H1 (cell line): ENCODE results near the gene CSF2. TPM values are rescaled to one million over a fixed set of nuclear protein-coding genes. Genes with fewer than 3 reads are reported as not detected.

Experiments
- CTCF ChIA-PET: fragments of 300-600 bp; sonication (Branson Sonifier 250); formaldehyde crosslinking; loops from one replicate; lab custom pipeline; 2021; ENCODE audit not compliant: partially characterized antibody; lab: Charles Lee
- POLR2A ChIA-PET: fragments of 300-600 bp; sonication (Branson Sonifier 250); formaldehyde crosslinking; loops from one replicate; lab custom pipeline; 2021; ENCODE audit warnings: inconsistent platforms; ENCODE audit not compliant: partially characterized antibody; lab: Charles Lee
- DNase-seq, 2 experiments: peaks; one replicate each; pipeline versions ENCODE4 v3.0.0 to v3.0.0-alpha.2; 2010 to 2022; ENCODE audit warnings: low spot score in 2 of 2, low read depth in 1 of 2, mixed read lengths in 1 of 2
- FAIRE-seq: peaks from 2 replicates; lab custom pipeline; 2011; peaks lifted over from hg19 to GRCh38; lab: Jason Lieb, UNC
- H2AFZ ChIP-seq: 2 replicates; pipeline ENCODE4 v1.8.1; 2012; ENCODE audit warnings: low read length, inconsistent platforms
- H2AK5ac ChIP-seq: 2 replicates; pipeline ENCODE4 v1.6.1; 2013; ENCODE audit warnings: low read depth, low read length
- H2BK120ac ChIP-seq: replicated peaks from 2 replicates; pipeline ENCODE3; 2013; ENCODE audit warnings: low read depth, low read length, inconsistent platforms
- H2BK12ac ChIP-seq: 2 replicates; pipeline ENCODE4 v1.6.1; 2013; ENCODE audit warnings: low read depth, low read length
- H2BK15ac ChIP-seq: 2 replicates; pipeline ENCODE4 v1.6.1; 2013; ENCODE audit warnings: low read length
- H2BK20ac ChIP-seq: 2 replicates; pipeline ENCODE4 v1.6.1; 2013; ENCODE audit warnings: low read length
- H2BK5ac ChIP-seq: 2 replicates; pipeline ENCODE4 v1.6.1; 2013; ENCODE audit warnings: low read depth, low read length
- H3K14ac ChIP-seq: 2 replicates; pipeline ENCODE4 v1.6.1; 2013; ENCODE audit warnings: inconsistent platforms; ENCODE audit not compliant: insufficient read length
- H3K18ac ChIP-seq: 2 replicates; pipeline ENCODE4 v1.6.1; 2013; ENCODE audit warnings: low read length; ENCODE audit errors: extremely low read depth
- H3K23ac ChIP-seq: 2 replicates; pipeline ENCODE4 v1.6.1; 2013; ENCODE audit warnings: inconsistent platforms; ENCODE audit not compliant: insufficient read length
- H3K23me2 ChIP-seq: 2 replicates; pipeline ENCODE4 v1.6.1; 2013; ENCODE audit warnings: low read depth, low read length
- H3K27ac ChIP-seq: 2 replicates; pipeline ENCODE4 v1.6.1; 2011; ENCODE audit warnings: low read depth, low read length, inconsistent platforms
- H3K27me3 ChIP-seq, 4 experiments: replicated peaks in 1 of 4; 1 replicate in 1 of 4; 2 replicates in 3 of 4; pipeline versions ENCODE4 v1.6.1 to v1.8.1; 2011 to 2013; ENCODE audit warnings: low read length in 3 of 4, mild to moderate bottlenecking in 3 of 4, inconsistent platforms in 2 of 4, mixed read lengths in 2 of 4, moderate library complexity in 1 of 4; ENCODE audit not compliant: control insufficient read depth in 3 of 4, insufficient read depth in 3 of 4; ENCODE audit errors: extremely low read depth in 1 of 4
- H3K36me3 ChIP-seq, 4 experiments: 2 replicates each; pipeline versions ENCODE4 v1.6.1 to v1.8.1; 2011 to 2013; ENCODE audit warnings: mild to moderate bottlenecking in 4 of 4, low read length in 3 of 4, moderate library complexity in 2 of 4, control low read depth in 1 of 4, inconsistent platforms in 1 of 4; ENCODE audit not compliant: insufficient read depth in 4 of 4, control insufficient read depth in 2 of 4
- H3K4ac ChIP-seq: replicated peaks from 2 replicates; pipeline ENCODE3; 2013; ENCODE audit warnings: low read length, low read depth, mixed read lengths, inconsistent platforms; ENCODE audit not compliant: insufficient read length
- H3K4me1 ChIP-seq, 4 experiments: replicated peaks in 1 of 4; 1 replicate in 1 of 4; 2 replicates in 3 of 4; pipeline versions ENCODE4 v1.6.1 to v1.8.1; 2011 to 2013; ENCODE audit warnings: low read length in 3 of 4, inconsistent platforms in 2 of 4, mixed read lengths in 1 of 4; ENCODE audit not compliant: insufficient read depth in 4 of 4, control insufficient read depth in 3 of 4
- H3K4me2 ChIP-seq, 2 experiments: 2 replicates each; pipeline versions ENCODE4 v1.6.1 to v1.8.1; 2011 to 2013; ENCODE audit warnings: low read depth in 2 of 2, low read length in 2 of 2, control low read depth in 1 of 2, inconsistent platforms in 1 of 2, mild to moderate bottlenecking in 1 of 2; ENCODE audit not compliant: insufficient read depth in 1 of 2
- H3K4me3 ChIP-seq, 4 experiments: fragments of 200-600, 300-600 bp in 1 of 4; sonication (generic), shearing (Covaris generic), sonication (Bioruptor Twin) in 1 of 4; 2 replicates each; pipeline versions ENCODE4 v1.5.1 to v1.8.1; 2011 to 2016; ENCODE audit warnings: low read length in 4 of 4, low read depth in 3 of 4, control low read depth in 2 of 4, inconsistent platforms in 2 of 4, mild to moderate bottlenecking in 2 of 4, mixed read lengths in 1 of 4, moderate library complexity in 1 of 4; ENCODE audit not compliant: insufficient read depth in 2 of 4; ENCODE audit errors: extremely low read depth in 1 of 4
- H3K56ac ChIP-seq: replicated peaks from 2 replicates; pipeline ENCODE3; 2013; ENCODE audit warnings: low read depth, mild to moderate bottlenecking, mixed read lengths, low read length, inconsistent platforms; ENCODE audit not compliant: insufficient read length
- H3K79me1 ChIP-seq: 2 replicates; pipeline ENCODE4 v1.6.1; 2013; ENCODE audit warnings: low read depth, low read length, control low read depth
- H3K79me2 ChIP-seq, 2 experiments: 2 replicates each; pipeline versions ENCODE4 v1.6.1 to v1.8.1; 2012 to 2013; ENCODE audit warnings: low read length in 2 of 2, mild to moderate bottlenecking in 2 of 2, inconsistent platforms in 1 of 2; ENCODE audit not compliant: insufficient read depth in 2 of 2, control insufficient read depth in 1 of 2
- H3K9ac ChIP-seq, 4 experiments: replicated peaks in 1 of 4; 1 replicate in 1 of 4; 2 replicates in 3 of 4; pipeline versions ENCODE4 v1.6.1 to v1.8.1; 2011 to 2013; ENCODE audit warnings: low read depth in 3 of 4, low read length in 3 of 4, control low read depth in 2 of 4, mild to moderate bottlenecking in 2 of 4, moderate library complexity in 2 of 4, inconsistent platforms in 1 of 4; ENCODE audit errors: extremely low read depth in 1 of 4
- H3K9me3 ChIP-seq, 2 experiments: 2 replicates each; pipeline versions ENCODE4 v1.6.1 to v1.8.1; 2012 to 2013; ENCODE audit warnings: mild to moderate bottlenecking in 2 of 2, moderate library complexity in 2 of 2, control low read depth in 1 of 2, inconsistent platforms in 1 of 2, low read depth in 1 of 2, low read length in 1 of 2, mixed read lengths in 1 of 2; ENCODE audit not compliant: insufficient read depth in 2 of 2
- H4K20me1 ChIP-seq, 2 experiments: replicated peaks in 1 of 2; 2 replicates each; pipeline versions ENCODE3 to v1.8.1; 2011 to 2013; ENCODE audit warnings: inconsistent platforms in 2 of 2, low read length in 2 of 2, mild to moderate bottlenecking in 1 of 2; ENCODE audit not compliant: insufficient read depth in 2 of 2, control insufficient read depth in 1 of 2
- H4K5ac ChIP-seq: 2 replicates; pipeline ENCODE4 v1.6.1; 2013; ENCODE audit warnings: low read length, low read depth, mixed read lengths, inconsistent platforms; ENCODE audit not compliant: insufficient read length
- H4K8ac ChIP-seq: 2 replicates; pipeline ENCODE4 v1.8.0; 2013; ENCODE audit warnings: mild to moderate bottlenecking, moderate library complexity, low read length, inconsistent platforms; ENCODE audit not compliant: insufficient read depth; ENCODE audit errors: extremely low read depth
- H4K91ac ChIP-seq: replicated peaks from 2 replicates; pipeline ENCODE3; 2013; ENCODE audit warnings: low read length, mixed read lengths, inconsistent platforms; ENCODE audit not compliant: insufficient read length
- ASH2L ChIP-seq: fragments of 200-600, 300-600 bp; sonication (generic); IDR thresholded peaks from one replicate; pipeline ENCODE4 v1.7.1; 2017; ENCODE audit warnings: low read length
- CBX5 ChIP-seq: fragments of 300-800, 300-1000 bp; sonication (generic); IDR thresholded peaks from 2 replicates; pipeline ENCODE4 v1.7.1; 2016; ENCODE audit warnings: antibody characterized with exemption, low read length, low read depth
- CEBPB ChIP-seq: IDR thresholded peaks from 2 replicates; pipeline ENCODE4 v1.6.1; 2012; ENCODE audit warnings: low read depth, low read length
- CREB1 ChIP-seq: IDR thresholded peaks from 2 replicates; pipeline ENCODE4 v1.6.1; 2012; ENCODE audit warnings: inconsistent platforms
- EGR1 ChIP-seq: IDR thresholded peaks from 2 replicates; pipeline ENCODE4 v1.6.1; 2011; ENCODE audit warnings: low read depth, low read length, borderline replicate concordance
- EP300 ChIP-seq, 2 experiments: IDR thresholded peaks; 1 replicate in 1 of 2; 2 replicates in 1 of 2; pipeline ENCODE4 v1.6.1; 2011 to 2012; ENCODE audit warnings: low read depth in 2 of 2, low read length in 2 of 2, mild to moderate bottlenecking in 2 of 2, borderline replicate concordance in 1 of 2, inconsistent platforms in 1 of 2, moderate library complexity in 1 of 2
- GTF2F1 ChIP-seq: IDR thresholded peaks from 2 replicates; pipeline ENCODE4 v1.6.1; 2012; ENCODE audit warnings: low read depth, low read length, improper control_type of control experiment, borderline replicate concordance
- KDM5A ChIP-seq: fragments of 200-600 bp; IDR thresholded peaks from 2 replicates; pipeline ENCODE4 v1.7.1; 2012; ENCODE audit warnings: mild to moderate bottlenecking, low read length, inconsistent platforms, mixed read lengths
- POLR2AphosphoS5 ChIP-seq: IDR thresholded peaks from 2 replicates; pipeline ENCODE4 v1.6.1; 2011; ENCODE audit warnings: low read depth, low read length
- RBBP5 ChIP-seq: IDR thresholded peaks from 2 replicates; pipeline ENCODE4 v1.7.1; 2012; ENCODE audit warnings: low read depth, mild to moderate bottlenecking, inconsistent platforms, low read length, moderate library complexity, borderline replicate concordance
- RNF2 ChIP-seq: fragments of 200-900, 300-1000 bp; sonication (generic); IDR thresholded peaks from 2 replicates; pipeline ENCODE4 v1.7.1; 2016; ENCODE audit warnings: borderline replicate concordance, low read depth, mild to moderate bottlenecking, antibody characterized with exemption, low read length; ENCODE audit not compliant: poor library complexity, severe bottlenecking; ENCODE audit errors: missing control alignments
- SIRT6 ChIP-seq: IDR thresholded peaks from one replicate; pipeline ENCODE4 v1.7.1; 2012; ENCODE audit warnings: low read length, inconsistent platforms
- SP4 ChIP-seq: IDR thresholded peaks from 2 replicates; pipeline ENCODE4 v1.6.1; 2012; ENCODE audit warnings: low read length, inconsistent platforms
- SRF ChIP-seq: IDR thresholded peaks from 2 replicates; pipeline ENCODE4 v1.6.1; 2011; ENCODE audit warnings: mild to moderate bottlenecking, low read depth, low read length, moderate library complexity
- TCF12 ChIP-seq: IDR thresholded peaks from 2 replicates; pipeline ENCODE4 v1.6.1; 2011; ENCODE audit warnings: low read depth, mild to moderate bottlenecking, low read length
- WGBS, 2 experiments: shearing (Covaris generic) in 1 of 2; methylation state at CpG; one replicate each; pipeline versions ENCODE4 v1.1.6 to v1.1.7; 2013 to 2015; ENCODE audit warnings: low lambda C conversion rate in 2 of 2, mixed read lengths in 2 of 2, inconsistent platforms in 1 of 2, low coverage in 1 of 2, missing lambda C conversion rate in 1 of 2; ENCODE audit not compliant: insufficient replicate concordance in 2 of 2, insufficient coverage in 1 of 2, insufficient read length in 1 of 2; ENCODE audit errors: extremely low coverage in 1 of 2, missing lambda C conversion rate in 1 of 2; 5-methylcytosine and 5-hydroxymethylcytosine counted together
- polyA plus RNA-seq, 7 experiments: library from polyadenylated mRNA; depleted of rRNA in 3 of 7; stranded (reverse) in 5 of 7; unstranded in 2 of 7; fragments of >200 nt in 5 of 7; fragments of 200-250 nt in 2 of 7; gene quantifications; 1 replicate in 5 of 7; 2 replicates in 1 of 7; 4 replicates in 1 of 7; pipeline versions ENCODE4 v1.2.1 to v1.2.3, GENCODE V29; 2011 to 2013; ENCODE audit warnings: missing spikeins in 2 of 7, mixed read lengths in 2 of 7
- total RNA-seq: library from RNA; stranded (reverse); fragmentation: NEBNext Ultra II Directional; extraction: Animal tissue kit (Norgen Biotek cat#: 25700); gene quantifications from 2 replicates; pipeline ENCODE4 v1.2.1, GENCODE V29; 2021

The CSF2 gene
- total and polyA plus RNA-seq, 2 of the 8 experiments (the other 6 are each of a cell fraction or from before 2014, with no cell fraction given): not detected

- CTCF ChIA-PET: no interaction called here
- Histone ChIP-seq H3K9me3 (no peaks in the 10 kb centered on the region), H3K79me2 (no peaks in the 10 kb centered on the region), H3K18ac (no peak overlapping the region), H2BK120ac (no peak overlapping the region), H2BK5ac (no peak overlapping the region), H3K4me3 (no peak overlapping the region), H3K56ac (no peak overlapping the region), H4K5ac (no peak overlapping the region), H3K27ac (no peak overlapping the region), H2BK20ac (no peak overlapping the region), H3K4me2 (no peak overlapping the region), H4K8ac (no peak overlapping the region), H3K4ac (no peak overlapping the region), H2BK15ac (no peak overlapping the region), H3K14ac (no peak overlapping the region), H3K36me3 (no peaks in the 10 kb centered on the region), H2BK12ac (no peak overlapping the region), H3K23me2 (no peaks in the 10 kb centered on the region), H4K91ac (no peak overlapping the region), H2AK5ac (no peak overlapping the region), H3K27me3 (no peaks in the 10 kb centered on the region), H3K23ac (no peak overlapping the region), H4K20me1 (no peaks in the 10 kb centered on the region), H3K4me1 (peaks cover 0 to 5% (median 2%) of the 10 kb centered on the region in 4 experiments; a peak in 4 of 7 replicates), H3K79me1 (no peaks in the 10 kb centered on the region), H2AFZ (no peak overlapping the region), H3K9ac (no peak overlapping the region)
- 95% methylated on average over 2 of the region's 2 CpGs; no CpG with 5 or more reads in 1 of the 2 experiments for WGBS, 2 experiments
- TF ChIP-seq RBBP5: no peak
- TF ChIP-seq EGR1: no peak
- no peak for TF ChIP-seq RNF2
- no peak for TF ChIP-seq POLR2AphosphoS5
- no peak for TF ChIP-seq SIRT6
- TF ChIP-seq CBX5: no peak
- no peak for TF ChIP-seq ASH2L
- TF ChIP-seq KDM5A: no peak
- no peak for TF ChIP-seq GTF2F1
- no peak for TF ChIP-seq CEBPB
- no peak for TF ChIP-seq CREB1
- TF ChIP-seq SP4: no peak
- TF ChIP-seq SRF: no peak
- no peak for TF ChIP-seq TCF12
- no peak for TF ChIP-seq EP300 (IDR thresholded peaks at IDR 0.05; ENCODE audit: borderline replicate concordance in 1 of 2, low read depth in 2 of 2, low read length in 2 of 2)
- POLR2A ChIA-PET: no interaction called here
- no peak for FAIRE-seq
- no peak for DNase-seq
These were observed 42.5 kb downstream of the CSF2 start for GRCh38 chr5:132116072-132116471.
